GM12878 (cell line): ENCODE data around the gene KRTAP9-4. TPM values are rescaled to one million over a fixed set of nuclear protein-coding genes. Genes with fewer than 3 reads are reported as not detected.

Source experiments
- ATAC-seq: fragments of 200-7000 bp; cut with Tn5 transposase; 3 replicates; pipeline ENCODE4 v1.9.1; 2020; ENCODE audit warnings: mild to moderate bottlenecking, moderate library complexity
- BruUV-seq: library from RNA; stranded (reverse); fragments of 400-500 nt; replicated peaks from 2 replicates; lab custom pipeline; 2021; lab: Mats Ljungman, UMichigan
- CTCF ChIA-PET: fragments of 300-600 bp; sonication (Branson Sonifier 250); formaldehyde crosslinking; extraction: SDS; loops from one replicate; lab custom pipeline; 2021; ENCODE audit warnings: inconsistent platforms; lab: Yijun Ruan, JAX
- POLR2A ChIA-PET: fragments of 350-600 bp; formaldehyde crosslinking; extraction: SDS; loops from one replicate; lab custom pipeline; 2021; ENCODE audit warnings: inconsistent platforms; lab: Charles Lee
- RAD21 ChIA-PET: fragments of 300-600 bp; sonication (Branson Sonifier 250); formaldehyde crosslinking; loops from one replicate; lab custom pipeline; 2023; ENCODE audit warnings: antibody characterized with exemption; ENCODE audit not compliant: unreplicated experiment; lab: Charles Lee
- SMC1A ChIA-PET: fragments of 300-600 bp; sonication (Branson Sonifier 250); formaldehyde crosslinking; loops from one replicate; lab custom pipeline; 2023; ENCODE audit not compliant: unreplicated experiment, uncharacterized antibody; lab: Charles Lee
- DNase-seq: peaks from one replicate; pipeline ENCODE4 v3.0.0-alpha.2; 2011; ENCODE audit warnings: low read depth, low spot score
- FAIRE-seq: peaks from 3 replicates; lab custom pipeline; 2011; peaks lifted over from hg19 to GRCh38; lab: Jason Lieb, UNC
- H2AFZ ChIP-seq: 2 replicates; pipeline ENCODE4 v1.6.0; 2011; ENCODE audit warnings: low read depth, low read length, control low read depth; ENCODE audit not compliant: control insufficient read depth
- H3K27ac ChIP-seq: 2 replicates; pipeline ENCODE4 v1.5.1; 2011; ENCODE audit warnings: control low read depth; ENCODE audit not compliant: control insufficient read depth, insufficient read depth
- H3K27me3 ChIP-seq, 2 experiments: replicated peaks in 1 of 2; 2 replicates each; pipeline versions ENCODE4 v1.6.0 to v1.6.1; 2011; ENCODE audit warnings: low read length in 1 of 2; ENCODE audit not compliant: control insufficient read depth in 2 of 2, insufficient read depth in 2 of 2
- H3K36me3 ChIP-seq, 2 experiments: 2 replicates each; pipeline ENCODE4 v1.5.1; 2011; ENCODE audit warnings: low read length in 1 of 2; ENCODE audit not compliant: control insufficient read depth in 2 of 2, insufficient read depth in 2 of 2
- H3K4me1 ChIP-seq: 2 replicates; pipeline ENCODE4 v1.6.1; 2011; ENCODE audit warnings: mild to moderate bottlenecking, low read length, moderate library complexity, mixed read lengths; ENCODE audit not compliant: control insufficient read depth, insufficient read depth
- H3K4me2 ChIP-seq: 2 replicates; pipeline ENCODE4 v1.6.0; 2011; ENCODE audit warnings: control low read depth; ENCODE audit not compliant: control insufficient read depth, insufficient read depth
- H3K4me3 ChIP-seq: fragments of 200-600 bp; sonication (generic); 2 replicates; pipeline ENCODE4 v1.5.1; 2016
- H3K79me2 ChIP-seq: 2 replicates; pipeline ENCODE4 v1.6.0; 2011; ENCODE audit warnings: low read length; ENCODE audit not compliant: control insufficient read depth, insufficient read depth
- H3K9ac ChIP-seq: 2 replicates; pipeline ENCODE4 v1.8.0; 2011; ENCODE audit warnings: low read length, control low read depth, mixed read lengths; ENCODE audit not compliant: control insufficient read depth, insufficient read depth
- H3K9me3 ChIP-seq: replicated peaks from 3 replicates; pipeline ENCODE4 v1.5.1; 2011; ENCODE audit warnings: mild to moderate bottlenecking, low read length; ENCODE audit not compliant: control insufficient read depth, insufficient read depth
- H4K20me1 ChIP-seq: 2 replicates; pipeline ENCODE4 v1.6.0; 2011; ENCODE audit not compliant: control insufficient read depth, insufficient read depth
- BCL3 ChIP-seq: IDR thresholded peaks from 2 replicates; pipeline ENCODE4 v1.6.1; 2011; ENCODE audit warnings: borderline replicate concordance, low read depth, mild to moderate bottlenecking, moderate library complexity, low read length; ENCODE audit not compliant: insufficient read depth, poor library complexity, severe bottlenecking
- MLLT1 ChIP-seq: fragments of 450-650 bp; IDR thresholded peaks from 2 replicates; pipeline ENCODE4 v1.6.1; 2016; ENCODE audit warnings: mild to moderate bottlenecking
- PAX5 ChIP-seq: IDR thresholded peaks from 2 replicates; pipeline ENCODE4 v1.6.1; 2011; ENCODE audit warnings: low read depth, low read length, borderline replicate concordance
- PKNOX1 ChIP-seq: fragments of 450-650 bp; IDR thresholded peaks from 2 replicates; pipeline ENCODE4 v1.6.1; 2016; ENCODE audit warnings: mild to moderate bottlenecking
- SIN3A ChIP-seq: IDR thresholded peaks from 2 replicates; pipeline ENCODE4 v1.6.1; 2012; ENCODE audit warnings: low read depth, low read length, improper control_type of control experiment
- SKIL ChIP-seq: fragments of 450-650 bp; IDR thresholded peaks from 2 replicates; pipeline ENCODE4 v1.6.1; 2017; ENCODE audit warnings: mild to moderate bottlenecking, low read depth, inconsistent platforms; ENCODE audit not compliant: poor library complexity, severe bottlenecking
- WGBS: methylation state at CpG from one replicate; pipeline ENCODE4 v1.1.6; 2016; ENCODE audit warnings: low lambda C conversion rate; ENCODE audit not compliant: insufficient replicate concordance, insufficient coverage; ENCODE audit errors: missing lambda C conversion rate; 5-methylcytosine and 5-hydroxymethylcytosine counted together
- in situ Hi-C: fragments of 300-500 bp; cut with MboI; formaldehyde crosslinking; loops from 9 replicates; pipeline ENCODE4 v1.14.3; 2018; ENCODE audit warnings: mixed read lengths
- intact Hi-C: fragments of 100-400 bp; cut with micrococcal nuclease; formaldehyde crosslinking; loops from one replicate; pipeline ENCODE4 v1.14.2; 2022; ENCODE audit not compliant: unreplicated experiment
- polyA plus RNA-seq, 11 experiments: library from polyadenylated mRNA; depleted of rRNA in 4 of 11; unstranded in 6 of 11; stranded (reverse) in 5 of 11; fragments of >200 nt; fragmentation: Nextera tagmentation in 4 of 11; fragmentation: Illumina TruSeq in 1 of 11; extraction: Ambion mirVana in 4 of 11; extraction: Trizol in 1 of 11; gene quantifications; 1 replicate in 1 of 11; 2 replicates in 10 of 11; pipeline versions ENCODE4 v1.2.1 to v1.2.3, GENCODE V29; 2011 to 2016; ENCODE audit warnings: inconsistent platforms in 2 of 11, missing spikeins in 2 of 11, low read depth in 1 of 11
- total RNA-seq, 4 experiments: library from RNA; depleted of rRNA in 3 of 4; stranded (reverse); fragments of >200 nt in 3 of 4; fragmentation: Illumina TruSeq in 1 of 4; extraction: Trizol in 1 of 4; gene quantifications; 2 replicates each; pipeline versions ENCODE4 v1.2.1 to v1.2.3, GENCODE V29; 2013 to 2021

The KRTAP9-4 gene
- total and polyA plus RNA-seq, 10 of the 15 experiments (the other 5 are each of a cell fraction or from before 2014, with no cell fraction given) = not detected

GRCh38 chr17:41212524-41213169, 36.8 kb upstream of the KRTAP9-4 start:
- DNase-seq = no peak
- Histone ChIP-seq H3K4me3 (no peak overlapping the region), H3K4me1 (no peaks in the 10 kb centered on the region), H3K79me2 (no peaks in the 10 kb centered on the region)
- no TSS peak for BruUV-seq
- no peak for ATAC-seq
- POLR2A ChIA-PET = no interaction called here
- TF ChIP-seq PKNOX1 (no peak), PAX5 (no peak), BCL3 (no peak), SIN3A (no peak), SKIL (no peak), MLLT1 (no peak)
- TF ChIP-seq, all 136 proteins: peak for 0
- Histone ChIP-seq H3K27ac (no peak overlapping the region), H3K4me2 (no peak overlapping the region), H3K9ac (no peak overlapping the region), H4K20me1 (no peaks in the 10 kb centered on the region), H3K27me3 (no peaks in the 10 kb centered on the region; a peak in 1 of 4 replicates), H2AFZ (no peak overlapping the region), H3K36me3 (no peaks in the 10 kb centered on the region), H3K9me3 (no peaks in the 10 kb centered on the region)
- WGBS = 14% methylated on average over 7 of the region's 7 CpGs
- in situ Hi-C loops = no loop called here
- intact Hi-C loops = no loop called here
- CTCF ChIA-PET = no interaction called here
- SMC1A ChIA-PET = no interaction called here
- RAD21 ChIA-PET = no interaction called here
- FAIRE-seq = no peak
